Measurements from ENCODE around the gene USP54. TPM values are rescaled to one million over a fixed set of nuclear protein-coding genes. Genes with fewer than 3 reads are reported as not detected.

The USP54 gene
- total and polyA plus RNA-seq, 9 of the 15 experiments (the other 6 are each of a cell fraction or from before 2014, with no cell fraction given): 3.8 to 40.1 (median 16.9) TPM

DNA sequence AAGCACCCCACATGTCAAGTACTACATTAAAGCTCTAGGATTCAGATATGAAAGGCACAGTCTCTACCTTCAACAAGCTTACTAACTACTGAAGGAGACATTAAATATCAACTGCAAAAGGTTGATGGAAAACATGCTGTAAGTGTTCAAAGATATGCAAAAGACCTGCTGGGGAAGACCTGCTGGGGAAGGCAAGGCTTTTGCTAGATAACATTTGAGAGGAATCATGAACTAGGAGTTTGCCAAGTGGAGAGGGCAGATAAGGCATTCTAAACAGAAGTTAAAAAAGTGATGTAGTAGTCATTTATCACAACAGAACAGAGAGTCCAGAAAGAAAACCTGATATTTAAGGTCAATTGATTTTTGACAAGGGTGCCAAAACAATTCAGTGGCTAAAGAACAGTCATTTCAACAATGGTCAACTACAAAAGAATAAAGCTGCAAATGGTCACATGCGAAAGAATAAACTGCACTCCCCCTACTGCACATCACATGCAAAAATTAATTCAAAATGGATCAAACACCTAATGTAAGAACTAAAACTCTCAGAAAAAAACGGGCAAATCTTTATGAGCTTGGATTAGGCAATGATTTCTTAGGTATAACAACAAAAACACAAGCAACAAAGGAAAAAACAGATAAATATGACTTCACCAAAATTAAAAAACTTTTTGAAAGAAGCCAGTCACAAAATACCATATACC, 134.8 kb downstream of the USP54 start (continued):
- TF ChIP-seq, protein P1, sequence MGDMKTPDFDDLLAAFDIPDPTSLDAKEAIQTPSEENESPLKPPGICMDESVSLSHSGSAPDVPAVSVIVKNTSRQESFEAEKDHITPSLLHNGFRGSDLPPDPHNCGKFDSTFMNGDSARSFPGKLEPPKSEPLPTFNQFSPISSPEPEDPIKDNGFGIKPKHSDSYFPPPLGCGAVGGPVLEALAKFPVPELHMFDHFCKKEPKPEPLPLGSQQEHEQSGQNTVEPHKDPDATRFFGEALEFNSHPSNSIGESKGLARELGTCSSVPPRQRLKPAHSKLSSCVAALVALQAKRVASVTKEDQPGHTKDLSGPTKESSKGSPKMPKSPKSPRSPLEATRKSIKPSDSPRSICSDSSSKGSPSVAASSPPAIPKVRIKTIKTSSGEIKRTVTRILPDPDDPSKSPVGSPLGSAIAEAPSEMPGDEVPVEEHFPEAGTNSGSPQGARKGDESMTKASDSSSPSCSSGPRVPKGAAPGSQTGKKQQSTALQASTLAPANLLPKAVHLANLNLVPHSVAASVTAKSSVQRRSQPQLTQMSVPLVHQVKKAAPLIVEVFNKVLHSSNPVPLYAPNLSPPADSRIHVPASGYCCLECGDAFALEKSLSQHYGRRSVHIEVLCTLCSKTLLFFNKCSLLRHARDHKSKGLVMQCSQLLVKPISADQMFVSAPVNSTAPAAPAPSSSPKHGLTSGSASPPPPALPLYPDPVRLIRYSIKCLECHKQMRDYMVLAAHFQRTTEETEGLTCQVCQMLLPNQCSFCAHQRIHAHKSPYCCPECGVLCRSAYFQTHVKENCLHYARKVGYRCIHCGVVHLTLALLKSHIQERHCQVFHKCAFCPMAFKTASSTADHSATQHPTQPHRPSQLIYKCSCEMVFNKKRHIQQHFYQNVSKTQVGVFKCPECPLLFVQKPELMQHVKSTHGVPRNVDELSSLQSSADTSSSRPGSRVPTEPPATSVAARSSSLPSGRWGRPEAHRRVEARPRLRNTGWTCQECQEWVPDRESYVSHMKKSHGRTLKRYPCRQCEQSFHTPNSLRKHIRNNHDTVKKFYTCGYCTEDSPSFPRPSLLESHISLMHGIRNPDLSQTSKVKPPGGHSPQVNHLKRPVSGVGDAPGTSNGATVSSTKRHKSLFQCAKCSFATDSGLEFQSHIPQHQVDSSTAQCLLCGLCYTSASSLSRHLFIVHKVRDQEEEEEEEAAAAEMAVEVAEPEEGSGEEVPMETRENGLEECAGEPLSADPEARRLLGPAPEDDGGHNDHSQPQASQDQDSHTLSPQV (IDR thresholded peaks at IDR 0.05): no peak
- TF ChIP-seq CTBP1 (IDR thresholded peaks at IDR 0.05; ENCODE audit: borderline replicate concordance) (peak; percentile 83; the same call in 1 of the 2 replicates), GABPA (tag; conservative IDR thresholded peaks at IDR 0.05; ENCODE audit: low read depth) (peak; percentile 0; the same call in 1 of the 2 replicates), LARP7 (IDR thresholded peaks at IDR 0.05) (no peak), FOXK1 (CRISPR knock-in tag; IDR thresholded peaks at IDR 0.05; ENCODE audit: borderline replicate concordance) (no peak), SUPT5H (IDR thresholded peaks at IDR 0.05) (no peak), POLR2H (tag; IDR thresholded peaks at IDR 0.05; ENCODE audit: low read depth) (no peak), TCFL5 (CRISPR knock-in tag; conservative IDR thresholded peaks at IDR 0.05) (no peak), XRCC4 (IDR thresholded peaks at IDR 0.05; ENCODE audit: extremely low read depth, insufficient read depth, insufficient read length) (no peak), ELF1 (tag; IDR thresholded peaks at IDR 0.05) (no peak), ZFPM2 (CRISPR knock-in tag; IDR thresholded peaks at IDR 0.05) (no peak), POLR2AphosphoS5 (IDR thresholded peaks at IDR 0.05; ENCODE audit: control insufficient read depth, insufficient read depth, low read depth, low read length) (peak; percentile 100), HNRNPUL1 (IDR thresholded peaks at IDR 0.05; ENCODE audit: low read length) (no peak)
- TF ChIP-seq, protein P2, sequence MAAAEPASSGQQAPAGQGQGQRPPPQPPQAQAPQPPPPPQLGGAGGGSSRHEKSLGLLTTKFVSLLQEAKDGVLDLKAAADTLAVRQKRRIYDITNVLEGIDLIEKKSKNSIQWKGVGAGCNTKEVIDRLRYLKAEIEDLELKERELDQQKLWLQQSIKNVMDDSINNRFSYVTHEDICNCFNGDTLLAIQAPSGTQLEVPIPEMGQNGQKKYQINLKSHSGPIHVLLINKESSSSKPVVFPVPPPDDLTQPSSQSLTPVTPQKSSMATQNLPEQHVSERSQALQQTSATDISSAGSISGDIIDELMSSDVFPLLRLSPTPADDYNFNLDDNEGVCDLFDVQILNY (CRISPR knock-in tag; IDR thresholded peaks at IDR 0.05): no peak
- TF ChIP-seq, protein P3, sequence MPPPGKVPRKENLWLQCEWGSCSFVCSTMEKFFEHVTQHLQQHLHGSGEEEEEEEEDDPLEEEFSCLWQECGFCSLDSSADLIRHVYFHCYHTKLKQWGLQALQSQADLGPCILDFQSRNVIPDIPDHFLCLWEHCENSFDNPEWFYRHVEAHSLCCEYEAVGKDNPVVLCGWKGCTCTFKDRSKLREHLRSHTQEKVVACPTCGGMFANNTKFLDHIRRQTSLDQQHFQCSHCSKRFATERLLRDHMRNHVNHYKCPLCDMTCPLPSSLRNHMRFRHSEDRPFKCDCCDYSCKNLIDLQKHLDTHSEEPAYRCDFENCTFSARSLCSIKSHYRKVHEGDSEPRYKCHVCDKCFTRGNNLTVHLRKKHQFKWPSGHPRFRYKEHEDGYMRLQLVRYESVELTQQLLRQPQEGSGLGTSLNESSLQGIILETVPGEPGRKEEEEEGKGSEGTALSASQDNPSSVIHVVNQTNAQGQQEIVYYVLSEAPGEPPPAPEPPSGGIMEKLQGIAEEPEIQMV (tag; conservative IDR thresholded peaks at IDR 0.05; ENCODE audit: low read depth): no peak
- TF ChIP-seq, protein P4, sequence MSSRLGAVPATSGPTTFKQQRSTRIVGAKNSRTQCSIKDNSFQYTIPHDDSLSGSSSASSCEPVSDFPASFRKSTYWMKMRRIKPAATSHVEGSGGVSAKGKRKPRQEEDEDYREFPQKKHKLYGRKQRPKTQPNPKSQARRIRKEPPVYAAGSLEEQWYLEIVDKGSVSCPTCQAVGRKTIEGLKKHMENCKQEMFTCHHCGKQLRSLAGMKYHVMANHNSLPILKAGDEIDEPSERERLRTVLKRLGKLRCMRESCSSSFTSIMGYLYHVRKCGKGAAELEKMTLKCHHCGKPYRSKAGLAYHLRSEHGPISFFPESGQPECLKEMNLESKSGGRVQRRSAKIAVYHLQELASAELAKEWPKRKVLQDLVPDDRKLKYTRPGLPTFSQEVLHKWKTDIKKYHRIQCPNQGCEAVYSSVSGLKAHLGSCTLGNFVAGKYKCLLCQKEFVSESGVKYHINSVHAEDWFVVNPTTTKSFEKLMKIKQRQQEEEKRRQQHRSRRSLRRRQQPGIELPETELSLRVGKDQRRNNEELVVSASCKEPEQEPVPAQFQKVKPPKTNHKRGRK (tag; IDR thresholded peaks at IDR 0.05): no peak

Measured in K562 (cell line).